ENCODE results near the gene CRYBG1. TPM values are rescaled to one million over a fixed set of nuclear protein-coding genes. Genes with fewer than 3 reads are reported as not detected.

CRYBG1 gene
- total and polyA plus RNA-seq, 8 donors = 9.9 to 37.1 (median 14.4) TPM

DNA sequence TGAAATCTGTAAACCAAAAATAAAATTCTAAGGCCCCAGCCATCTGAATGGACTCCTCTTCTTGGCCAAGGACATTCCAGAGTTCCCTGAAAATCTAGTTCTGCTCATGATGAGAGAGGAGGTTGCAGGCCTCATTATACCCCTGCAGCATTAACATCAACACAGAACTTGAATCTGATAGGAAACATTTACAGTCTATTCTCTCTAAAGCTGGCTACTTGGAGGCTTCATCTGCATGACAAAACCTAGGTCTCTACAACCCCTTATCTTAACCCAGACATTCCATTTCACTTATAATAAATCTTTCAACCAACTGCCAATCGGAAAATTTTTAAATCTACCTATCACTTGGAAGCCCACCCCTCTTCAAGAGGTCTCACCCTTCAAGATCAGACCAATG is 253.1 kb downstream of the CRYBG1 start:
- no peaks in the 10 kb centered on the region for H3K27me3 ChIP-seq
- DNase-seq (no peak), ATAC-seq (no peak)
- H3K4me3 ChIP-seq = no peak overlapping the region
- intact Hi-C loops (cut with DNase I) = no loop called here
- H3K4me1 ChIP-seq = no peaks in the 10 kb centered on the region
- H3K9me3 ChIP-seq = no peaks in the 10 kb centered on the region
- H3K36me3 ChIP-seq = peaks cover 0 to 16% of the 10 kb centered on the region in 2 donors
- TF ChIP-seq, protein P1, sequence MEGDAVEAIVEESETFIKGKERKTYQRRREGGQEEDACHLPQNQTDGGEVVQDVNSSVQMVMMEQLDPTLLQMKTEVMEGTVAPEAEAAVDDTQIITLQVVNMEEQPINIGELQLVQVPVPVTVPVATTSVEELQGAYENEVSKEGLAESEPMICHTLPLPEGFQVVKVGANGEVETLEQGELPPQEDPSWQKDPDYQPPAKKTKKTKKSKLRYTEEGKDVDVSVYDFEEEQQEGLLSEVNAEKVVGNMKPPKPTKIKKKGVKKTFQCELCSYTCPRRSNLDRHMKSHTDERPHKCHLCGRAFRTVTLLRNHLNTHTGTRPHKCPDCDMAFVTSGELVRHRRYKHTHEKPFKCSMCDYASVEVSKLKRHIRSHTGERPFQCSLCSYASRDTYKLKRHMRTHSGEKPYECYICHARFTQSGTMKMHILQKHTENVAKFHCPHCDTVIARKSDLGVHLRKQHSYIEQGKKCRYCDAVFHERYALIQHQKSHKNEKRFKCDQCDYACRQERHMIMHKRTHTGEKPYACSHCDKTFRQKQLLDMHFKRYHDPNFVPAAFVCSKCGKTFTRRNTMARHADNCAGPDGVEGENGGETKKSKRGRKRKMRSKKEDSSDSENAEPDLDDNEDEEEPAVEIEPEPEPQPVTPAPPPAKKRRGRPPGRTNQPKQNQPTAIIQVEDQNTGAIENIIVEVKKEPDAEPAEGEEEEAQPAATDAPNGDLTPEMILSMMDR (IDR thresholded peaks at IDR 0.05) = no peak
- H3K27ac ChIP-seq = no peak overlapping the region

DNA sequence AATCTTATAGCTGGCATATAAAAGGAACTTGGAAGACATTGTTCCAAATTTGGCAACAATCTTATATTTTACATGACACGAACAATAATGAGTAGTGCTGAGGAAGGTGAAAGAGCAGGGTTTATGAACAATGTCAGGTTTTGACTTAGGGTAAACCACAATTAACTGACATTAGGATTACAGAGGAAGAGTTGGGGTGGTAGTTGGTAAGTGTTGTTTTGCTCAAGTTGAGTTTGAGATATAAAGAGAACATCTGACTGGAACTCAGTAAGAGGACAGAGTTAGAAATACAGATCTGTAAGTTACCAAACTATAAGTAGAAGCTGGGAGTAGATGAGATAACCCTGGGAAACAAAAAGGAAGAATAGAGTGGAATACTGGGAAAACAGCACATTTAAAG is 253.6 kb downstream of the CRYBG1 start:
- ATAC-seq (no peak), DNase-seq (no peak)
- Histone ChIP-seq H3K4me3 (no peak overlapping the region), H3K27ac (no peak overlapping the region), H3K9me3 (no peaks in the 10 kb centered on the region), H3K27me3 (no peaks in the 10 kb centered on the region), H3K4me1 (no peaks in the 10 kb centered on the region), H3K36me3 (peaks cover 0 to 18% of the 10 kb centered on the region in 2 donors)
- intact Hi-C loops (cut with DNase I) = no loop called here
- TF ChIP-seq, protein P1 (IDR thresholded peaks at IDR 0.05) = no peak

DNA sequence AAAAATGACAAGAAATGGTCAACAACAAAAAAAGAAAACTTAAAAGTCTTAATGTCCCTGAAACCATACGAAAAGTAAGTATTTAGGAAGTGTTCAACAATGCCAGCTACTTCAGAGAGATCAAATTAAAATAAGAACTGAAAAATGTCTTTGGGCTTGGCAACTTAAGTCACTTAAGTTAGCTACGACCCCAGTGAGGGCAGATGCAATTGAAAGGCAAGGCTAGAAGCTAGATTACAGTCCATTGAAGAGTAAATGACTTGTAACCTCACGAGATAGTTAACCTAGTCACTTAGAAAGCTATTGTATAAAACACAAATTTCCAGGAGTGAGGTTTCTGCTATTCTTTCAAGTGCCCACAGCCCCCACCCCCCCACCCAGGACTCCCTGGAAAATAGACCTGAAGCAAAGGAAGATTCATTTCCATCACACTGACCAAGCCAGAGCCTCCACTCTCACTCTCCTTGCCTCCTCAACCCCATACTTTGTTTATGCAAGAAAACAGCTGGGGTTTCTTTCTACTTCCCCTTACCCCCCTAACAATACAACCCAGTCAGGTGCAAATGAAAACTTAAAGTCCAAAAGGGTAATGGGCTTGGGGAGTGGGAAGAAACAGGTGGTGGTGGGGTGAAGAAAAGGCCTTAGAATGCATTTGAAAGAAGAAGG is 254.2 kb downstream of the CRYBG1 start:
- ATAC-seq (no peak), DNase-seq (no peak)
- Histone ChIP-seq H3K27me3 (no peaks in the 10 kb centered on the region), H3K4me1 (no peaks in the 10 kb centered on the region), H3K9me3 (no peaks in the 10 kb centered on the region), H3K27ac (no peak overlapping the region), H3K36me3 (peaks cover 0 to 18% of the 10 kb centered on the region in 2 donors), H3K4me3 (no peak overlapping the region)
- intact Hi-C loops (cut with DNase I) = no loop called here
- TF ChIP-seq, protein P1 (IDR thresholded peaks at IDR 0.05) = no peak

DNA sequence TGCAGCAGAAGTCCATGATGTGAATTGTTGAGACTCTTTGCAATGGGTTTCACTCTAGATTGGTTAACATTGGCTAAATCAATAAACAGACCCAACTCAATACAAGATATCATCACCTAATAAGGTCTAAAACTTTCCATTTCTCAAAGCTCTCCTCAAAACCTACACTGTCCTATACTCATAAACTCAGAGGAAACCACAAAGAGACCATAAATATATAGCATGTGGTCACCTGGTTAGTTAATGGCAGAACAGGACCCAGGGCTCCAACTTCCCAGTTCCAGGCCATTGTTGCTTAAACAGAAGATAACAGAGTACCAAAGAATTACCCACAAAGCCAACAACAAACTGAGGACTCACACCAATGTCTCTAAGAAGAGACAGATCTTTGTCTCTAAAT is 256.8 kb downstream of the CRYBG1 start:
- no peak overlapping the region for H3K27ac ChIP-seq
- no peak for ATAC-seq
- H3K27me3 ChIP-seq = no peaks in the 10 kb centered on the region
- no peak for DNase-seq
- H3K4me3 ChIP-seq = no peak overlapping the region
- peaks cover 0 to 15% of the 10 kb centered on the region in 2 donors for H3K36me3 ChIP-seq
- no peaks in the 10 kb centered on the region for H3K9me3 ChIP-seq
- TF ChIP-seq, protein P1 (IDR thresholded peaks at IDR 0.05) = no peak
- intact Hi-C loops (cut with DNase I) = no loop called here
- no peaks in the 10 kb centered on the region for H3K4me1 ChIP-seq

DNA sequence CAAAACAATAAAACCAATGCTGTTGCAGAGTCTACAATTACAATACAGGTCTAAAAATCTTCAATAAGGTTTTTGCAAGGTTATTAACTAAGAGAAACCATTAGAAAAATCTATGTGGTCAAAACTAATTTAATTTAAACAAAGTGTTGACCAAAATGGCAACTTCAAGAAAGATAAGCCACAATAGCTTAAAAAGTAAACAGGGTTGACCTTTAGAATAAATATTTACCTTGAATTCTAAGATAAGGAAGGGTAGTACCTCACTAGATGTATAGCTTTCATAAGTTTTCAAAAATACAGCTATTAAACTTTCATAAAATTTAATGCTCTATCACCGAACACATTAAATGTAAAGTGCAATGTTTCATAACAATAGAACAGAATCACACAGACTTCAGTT is 257.3 kb downstream of the CRYBG1 start:
- no peaks in the 10 kb centered on the region for H3K27me3 ChIP-seq
- TF ChIP-seq, protein P1 (IDR thresholded peaks at IDR 0.05) = no peak
- H3K4me3 ChIP-seq = no peak overlapping the region
- ATAC-seq (no peak), DNase-seq (no peak)
- no peak overlapping the region for H3K27ac ChIP-seq
- no peaks in the 10 kb centered on the region for H3K9me3 ChIP-seq
- no peaks in the 10 kb centered on the region for H3K4me1 ChIP-seq
- intact Hi-C loops (cut with DNase I) = no loop called here
- H3K36me3 ChIP-seq = peaks cover 0 to 15% of the 10 kb centered on the region in 2 donors

Measured in left lung (tissue), 10 donors.